SU-DHL-6 (cell line): ENCODE measurements around the gene EMILIN2.

Experiments
- H2AFZ ChIP-seq: fragments of 200-600 bp; sonication (generic); 2 replicates; pipeline ENCODE4 v1.6.1; 2014; ENCODE audit warnings: low read depth, mild to moderate bottlenecking, moderate library complexity, mixed read lengths, antibody characterized with exemption, low read length; ENCODE audit not compliant: severe bottlenecking
- H3F3A ChIP-seq: fragments of 200-600 bp; shearing (Covaris generic); 2 replicates; pipeline ENCODE4 v1.6.0; 2016; ENCODE audit warnings: antibody characterized with exemption, mild to moderate bottlenecking; ENCODE audit not compliant: insufficient read depth
- H3K27ac ChIP-seq: fragments of 200-600 bp; sonication (generic); 2 replicates; pipeline ENCODE4 v1.5.1; 2016; ENCODE audit warnings: low read depth, mild to moderate bottlenecking, low read length, moderate library complexity, mixed read lengths
- H3K27me3 ChIP-seq: fragments of 200-600 bp; sonication (generic), shearing (Covaris generic); 2 replicates; pipeline ENCODE4 v1.6.0; 2014; ENCODE audit warnings: mild to moderate bottlenecking, low read length
- H3K36me3 ChIP-seq: fragments of 200-600 bp; sonication (generic); 2 replicates; pipeline ENCODE4 v1.6.1; 2014; ENCODE audit warnings: mild to moderate bottlenecking, low read length, mixed read lengths
- H3K4me2 ChIP-seq: fragments of 300-600, 200-600 bp; shearing (Covaris generic), sonication (generic); 2 replicates; pipeline ENCODE4 v1.6.0; 2014; ENCODE audit warnings: low read length, low read depth, mild to moderate bottlenecking; ENCODE audit not compliant: poor library complexity, severe bottlenecking
- H3K4me3 ChIP-seq: fragments of 200-600 bp; sonication (generic); 2 replicates; pipeline ENCODE4 v1.5.1; 2014; ENCODE audit warnings: antibody characterized with exemption, low read length, mild to moderate bottlenecking, mixed read lengths; ENCODE audit not compliant: insufficient read depth, poor library complexity, severe bottlenecking
- H3K79me2 ChIP-seq: fragments of 200-600 bp; sonication (generic); 2 replicates; pipeline ENCODE4 v1.6.1; 2014; ENCODE audit warnings: mild to moderate bottlenecking, low read length, moderate library complexity; ENCODE audit not compliant: insufficient read depth
- H3K9ac ChIP-seq: fragments of 200-600 bp; sonication (generic); 2 replicates; pipeline ENCODE4 v1.7.0; 2014; ENCODE audit warnings: mild to moderate bottlenecking, low read length
- H3K9me2 ChIP-seq: fragments of 200-600 bp; sonication (generic); replicated peaks from 2 replicates; pipeline ENCODE4 v1.6.1; 2014; ENCODE audit warnings: low read length; ENCODE audit not compliant: insufficient read depth
- H3K9me3 ChIP-seq: fragments of 200-600 bp; sonication (generic); 2 replicates; pipeline ENCODE4 v1.6.1; 2014; ENCODE audit warnings: low read length, mixed read lengths; ENCODE audit not compliant: insufficient read depth
- H4K20me1 ChIP-seq: fragments of 200-600 bp; sonication (generic); 2 replicates; pipeline ENCODE4 v1.6.1; 2014; ENCODE audit warnings: low read depth, mild to moderate bottlenecking, antibody characterized with exemption, low read length, moderate library complexity, mixed read lengths
- CTCF ChIP-seq: fragments of 200-600 bp; sonication (generic); IDR thresholded peaks from one replicate; pipeline ENCODE4 v1.5.1; 2017; ENCODE audit warnings: antibody characterized with exemption, mild to moderate bottlenecking, low read length, moderate library complexity; ENCODE audit not compliant: insufficient read depth, poor library complexity, severe bottlenecking
- EZH2phosphoT487 ChIP-seq: fragments of 200-600 bp; sonication (generic), shearing (Covaris generic); conservative IDR thresholded peaks from 2 replicates; pipeline ENCODE4 v1.6.1; 2018; ENCODE audit warnings: mild to moderate bottlenecking, antibody characterized with exemption, low read length, moderate library complexity, mixed read lengths

Gene EMILIN2

GRCh38 chr18:2959341-2959740, 112.5 kb downstream of the EMILIN2 start:
- Histone ChIP-seq H3F3A (peaks cover 4% of the 10 kb centered on the region; the same call in 1 of the 2 replicates), H3K4me3 (no peak overlapping the region), H3K9ac (no peak overlapping the region), H2AFZ (no peak overlapping the region), H3K4me2 (no peak overlapping the region), H3K79me2 (peaks cover 14% of the 10 kb centered on the region; the same call in 1 of the 2 replicates), H3K27me3 (no peaks in the 10 kb centered on the region), H3K9me2 (no peaks in the 10 kb centered on the region), H3K9me3 (no peaks in the 10 kb centered on the region), H3K36me3 (peaks cover 5% of the 10 kb centered on the region; the same call in 1 of the 2 replicates), H4K20me1 (peaks cover 5% of the 10 kb centered on the region; the same call in 1 of the 2 replicates), H3K27ac (0 out of 2 replicates have a peak overlapping the region, but pooled peaks have one; percentile 5)
- no peak for TF ChIP-seq CTCF
- no peak for TF ChIP-seq EZH2phosphoT487

- H3K4me3 ChIP-seq, result no peak overlapping the region
- H3K9me3 ChIP-seq, result no peaks in the 10 kb centered on the region
- H4K20me1 ChIP-seq, result peaks cover 5% of the 10 kb centered on the region; the same call in 1 of the 2 replicates
- H2AFZ ChIP-seq, result no peak overlapping the region
- TF ChIP-seq CTCF, result no peak
- no peak for TF ChIP-seq EZH2phosphoT487
- H3K9ac ChIP-seq, result no peak overlapping the region
- H3K9me2 ChIP-seq, result no peaks in the 10 kb centered on the region
- H3K27ac ChIP-seq, result no peak overlapping the region
- peaks cover 5% of the 10 kb centered on the region; the same call in 1 of the 2 replicates for H3K36me3 ChIP-seq
- peaks cover 14% of the 10 kb centered on the region; the same call in 1 of the 2 replicates for H3K79me2 ChIP-seq
- peaks cover 4% of the 10 kb centered on the region; the same call in 1 of the 2 replicates for H3F3A ChIP-seq
- no peaks in the 10 kb centered on the region for H3K27me3 ChIP-seq
- peak overlapping the region; percentile 45 for H3K4me2 ChIP-seq
Observed at GRCh38 chr18:2960983-2961696, 114.3 kb downstream of the EMILIN2 start.

- Histone ChIP-seq H3K4me3 (no peak overlapping the region), H3K9me2 (no peaks in the 10 kb centered on the region), H3K9ac (no peak overlapping the region), H3K36me3 (peaks cover 5% of the 10 kb centered on the region; the same call in 1 of the 2 replicates), H3K27me3 (no peaks in the 10 kb centered on the region), H3K4me2 (no peak overlapping the region), H3K27ac (no peak overlapping the region), H3K9me3 (no peaks in the 10 kb centered on the region), H3F3A (peaks cover 4% of the 10 kb centered on the region; the same call in 1 of the 2 replicates), H3K79me2 (peaks cover 14% of the 10 kb centered on the region; the same call in 1 of the 2 replicates), H2AFZ (no peak overlapping the region), H4K20me1 (peaks cover 5% of the 10 kb centered on the region; the same call in 1 of the 2 replicates)
- TF ChIP-seq EZH2phosphoT487, result no peak
- no peak for TF ChIP-seq CTCF
Observed at GRCh38 chr18:2961821-2962220, 115.0 kb downstream of the EMILIN2 start.
